K562 (cell line): ENCODE data around the gene HOXD4. TPM values are rescaled to one million over a fixed set of nuclear protein-coding genes. Genes with fewer than 3 reads are reported as not detected.

Experiments used
- BCL6 ChIP-seq: fragments of 250-450 bp; sonication (Bioruptor Pico); IDR thresholded peaks from 2 replicates; pipeline ENCODE4 v1.4.0; 2020
- BRD4 ChIP-seq: fragments of 200-600 bp; sonication (generic); IDR thresholded peaks from 2 replicates; pipeline ENCODE4 v1.6.1; 2017; ENCODE audit warnings: inconsistent platforms
- CC2D1A ChIP-seq: fragments of 450-650 bp; IDR thresholded peaks from 2 replicates; pipeline ENCODE4 v1.6.1; 2017; ENCODE audit warnings: mild to moderate bottlenecking
- CGGBP1 ChIP-seq: fragments of 250-450 bp; sonication (Bioruptor Pico); IDR thresholded peaks from 2 replicates; pipeline ENCODE4 v1.9.0; 2021; ENCODE audit warnings: mild to moderate bottlenecking
- CHCHD3 ChIP-seq: fragments of 250-450 bp; sonication (Bioruptor Pico); IDR thresholded peaks from 2 replicates; pipeline ENCODE4 v2.1.2; 2022; ENCODE audit warnings: mild to moderate bottlenecking
- ETV1 ChIP-seq: fragments of 450-650 bp; conservative IDR thresholded peaks from 2 replicates; pipeline ENCODE4 v1.6.1; 2016; ENCODE audit warnings: missing genetic modification characterization, control low read depth, low read depth, missing compliant biosample characterization
- KLF16 ChIP-seq: IDR thresholded peaks from 2 replicates; pipeline ENCODE4 v1.6.1; 2016; ENCODE audit warnings: antibody characterized with exemption
- MAFF ChIP-seq: IDR thresholded peaks from 2 replicates; pipeline ENCODE4 v1.6.1; 2012; ENCODE audit warnings: low read length, improper control_type of control experiment
- MAZ ChIP-seq, 2 experiments: fragments of 450-650 bp in 1 of 2; sonication (generic) in 1 of 2; formaldehyde crosslinking; IDR thresholded peaks in 1 of 2; conservative IDR thresholded peaks in 1 of 2; 2 replicates each; pipeline versions ENCODE4 v1.4.0 to v1.5.0; 2020; ENCODE audit warnings: mild to moderate bottlenecking in 1 of 2, missing genetic modification reagents in 1 of 2
- MTF1 ChIP-seq: fragments of 250-450 bp; sonication (Bioruptor Pico); IDR thresholded peaks from 2 replicates; pipeline ENCODE4 v1.9.0; 2021; ENCODE audit warnings: moderate library complexity, mild to moderate bottlenecking, inconsistent platforms, borderline replicate concordance
- NFIC ChIP-seq: fragments of 450-650 bp; IDR thresholded peaks from 2 replicates; pipeline ENCODE4 v1.6.1; 2017; ENCODE audit warnings: mild to moderate bottlenecking, inconsistent platforms
- NFXL1 ChIP-seq: fragments of 450-650 bp; formaldehyde crosslinking; IDR thresholded peaks from 2 replicates; pipeline ENCODE4 v1.4.0; 2021; ENCODE audit warnings: mild to moderate bottlenecking
- SFPQ ChIP-seq: fragments of 200-400 bp; formaldehyde crosslinking; IDR thresholded peaks from 2 replicates; pipeline ENCODE4 v1.6.1; 2017; ENCODE audit warnings: mild to moderate bottlenecking, low read depth, low read length, moderate library complexity
- SNAPC5 ChIP-seq: fragments of 250-450 bp; sonication (Bioruptor Pico); IDR thresholded peaks from 2 replicates; pipeline ENCODE4 v1.8.0; 2021; ENCODE audit warnings: moderate library complexity, mild to moderate bottlenecking, inconsistent platforms
- XRCC4 ChIP-seq: IDR thresholded peaks from one replicate; pipeline ENCODE4 v1.6.1; 2011; ENCODE audit not compliant: insufficient read depth, insufficient read length; ENCODE audit errors: extremely low read depth
- ZBTB2 ChIP-seq: fragments of 450-650 bp; IDR thresholded peaks from 2 replicates; pipeline ENCODE4 v1.6.1; 2016; ENCODE audit warnings: antibody characterized with exemption
- ZFP1 ChIP-seq: fragments of 450-650 bp; formaldehyde crosslinking; IDR thresholded peaks from 2 replicates; pipeline ENCODE4 v1.4.0; 2020; ENCODE audit warnings: mild to moderate bottlenecking, mixed read lengths
- ZFX ChIP-seq: sonication (generic); formaldehyde crosslinking; IDR thresholded peaks from 2 replicates; pipeline ENCODE4 v1.8.0; 2022; ENCODE audit warnings: mild to moderate bottlenecking, missing genetic modification reagents, moderate library complexity
- ZHX1 ChIP-seq: fragments of 150-350 bp; conservative IDR thresholded peaks from 2 replicates; pipeline ENCODE4 v1.6.1; 2014; ENCODE audit warnings: low read length
- ZNF23 ChIP-seq: fragments of 250-450 bp; sonication (Bioruptor Pico); IDR thresholded peaks from 2 replicates; pipeline ENCODE4 v1.4.0; 2020; ENCODE audit warnings: mild to moderate bottlenecking
- ZNF282 ChIP-seq: sonication (generic); formaldehyde crosslinking; IDR thresholded peaks from 2 replicates; pipeline ENCODE4 v1.8.1; 2023; ENCODE audit warnings: missing genetic modification reagents
- ZSCAN32 ChIP-seq: fragments of 450-650 bp; formaldehyde crosslinking; IDR thresholded peaks from 2 replicates; pipeline ENCODE4 v1.4.0; 2020; ENCODE audit warnings: mild to moderate bottlenecking, moderate library complexity
- polyA plus RNA-seq, 8 experiments: library from polyadenylated mRNA; depleted of rRNA in 4 of 8; stranded (reverse) in 5 of 8; unstranded in 3 of 8; fragments of >200 nt; fragmentation: Nextera tagmentation in 2 of 8; fragmentation: Illumina TruSeq in 1 of 8; extraction: Ambion mirVana in 2 of 8; extraction: Trizol in 1 of 8; gene quantifications; 2 replicates each; pipeline versions ENCODE4 v1.2.1 to v1.2.3, GENCODE V29; 2011 to 2014; ENCODE audit warnings: inconsistent platforms in 1 of 8, missing spikeins in 1 of 8
- total RNA-seq, 7 experiments: library from RNA; depleted of rRNA in 6 of 7; stranded (reverse); fragments of >200 nt in 6 of 7; fragmentation: Illumina TruSeq in 2 of 7; extraction: Trizol in 2 of 7; gene quantifications; 2 replicates each; pipeline versions ENCODE4 v1.2.1 to v1.2.3, GENCODE V29; 2011 to 2021; ENCODE audit warnings: low replicate concordance in 1 of 7

Gene HOXD4
- total and polyA plus RNA-seq, 9 of the 15 experiments (the other 6 are each of a cell fraction or from before 2014, with no cell fraction given): not detected

- peak; percentile 69 for TF ChIP-seq NFIC
- TF ChIP-seq CHCHD3: no peak
- no peak for TF ChIP-seq SFPQ
- TF ChIP-seq ETV1 (tag): no peak
- 0 out of 2 replicates have a peak, but pooled peaks have one; percentile 21 for TF ChIP-seq ZFX (CRISPR knock-in tag)
- no peak for TF ChIP-seq CGGBP1
- peak; percentile 89; the same call in 1 of the 2 replicates for TF ChIP-seq CC2D1A
- no peak for TF ChIP-seq MTF1
- TF ChIP-seq ZHX1: 0 out of 2 replicates have a peak, but pooled peaks have one; percentile 22
- TF ChIP-seq ZSCAN32 (CRISPR knock-in tag): no peak
- TF ChIP-seq BCL6 (CRISPR knock-in tag): no peak
- 0 out of 2 replicates have a peak, but pooled peaks have one; percentile 32 for TF ChIP-seq KLF16
- no peak for TF ChIP-seq ZNF23
- TF ChIP-seq ZBTB2: no peak
- TF ChIP-seq SNAPC5 (CRISPR knock-in tag): no peak
- TF ChIP-seq MAZ (CRISPR knock-in tag; conservative IDR thresholded peaks at IDR 0.05 in 1 of 2, IDR thresholded peaks at IDR 0.05 in 1 of 2): peak; percentile 97 to 98
- no peak for TF ChIP-seq MAFF
- no peak for TF ChIP-seq ZNF282 (CRISPR knock-in tag)
- no peak for TF ChIP-seq ZFP1
- no peak for TF ChIP-seq XRCC4
- no peak for TF ChIP-seq BRD4
- TF ChIP-seq NFXL1: no peak
Observed at GRCh38 chr2:176140513-176141317, 10.6 kb upstream of the HOXD4 start (continued).
